Erythroblast (primary cell): ENCODE measurements around the gene RNF212.

Source experiments
- GATA1 ChIP-seq: IDR thresholded peaks from 2 replicates; pipeline ENCODE4 v1.6.1; 2011; ENCODE audit warnings: low read depth, mild to moderate bottlenecking, control low read depth, low read length, moderate library complexity
- POLR2A ChIP-seq: IDR thresholded peaks from 2 replicates; pipeline ENCODE4 v1.6.1; 2011; ENCODE audit warnings: mild to moderate bottlenecking, low read length

- TF ChIP-seq POLR2A (no peak), GATA1 (no peak)
These were observed 72.8 kb downstream of the RNF212 start for GRCh38 chr4:1040344-1041146.
